ENCODE data around the gene RHOBTB1.

Gene RHOBTB1

GRCh38 chr10:60865198-60865783, 78.7 kb downstream of the RHOBTB1 start:
- no peak overlapping the region for H3K27ac ChIP-seq (ENCODE audit: low read depth, low read length)

GRCh38 chr10:60863796-60864195, 80.2 kb downstream of the RHOBTB1 start:
- H3K9ac ChIP-seq (ENCODE audit: low read length), result no peak overlapping the region
- H3K27me3 ChIP-seq (ENCODE audit: low read length), result no peaks in the 10 kb centered on the region
- no peaks in the 10 kb centered on the region for H3K79me2 ChIP-seq (ENCODE audit: insufficient read depth, low read length)
- no peak overlapping the region for H3K4me3 ChIP-seq (ENCODE audit: insufficient read depth, low read length, poor library complexity, severe bottlenecking)
- no peaks in the 10 kb centered on the region for H3K36me3 ChIP-seq (ENCODE audit: low read length)
- no peaks in the 10 kb centered on the region for H3F3A ChIP-seq (ENCODE audit: insufficient read depth)
- TF ChIP-seq EZH2phosphoT487 (conservative IDR thresholded peaks at IDR 0.05; ENCODE audit: low read length) (no peak), CTCF (IDR thresholded peaks at IDR 0.05; ENCODE audit: insufficient read depth, low read length, poor library complexity, severe bottlenecking) (no peak)
- no peaks in the 10 kb centered on the region for H3K9me3 ChIP-seq (ENCODE audit: insufficient read depth, low read length)
- H4K20me1 ChIP-seq (ENCODE audit: low read depth, low read length), result no peaks in the 10 kb centered on the region
- H3K9me2 ChIP-seq (replicated peaks; ENCODE audit: insufficient read depth, low read length), result no peaks in the 10 kb centered on the region
- no peak overlapping the region for H3K27ac ChIP-seq (ENCODE audit: low read depth, low read length)
- no peak overlapping the region for H3K4me2 ChIP-seq (ENCODE audit: low read depth, low read length, poor library complexity, severe bottlenecking)
- no peak overlapping the region for H2AFZ ChIP-seq (ENCODE audit: low read depth, low read length, severe bottlenecking)

More at GRCh38 chr10:60865198-60865783, 78.7 kb downstream of the RHOBTB1 start:
- no peaks in the 10 kb centered on the region for H3F3A ChIP-seq (ENCODE audit: insufficient read depth)
- H2AFZ ChIP-seq (ENCODE audit: low read depth, low read length, severe bottlenecking), result no peak overlapping the region
- no peak overlapping the region for H3K4me2 ChIP-seq (ENCODE audit: low read depth, low read length, poor library complexity, severe bottlenecking)
- no peaks in the 10 kb centered on the region for H4K20me1 ChIP-seq (ENCODE audit: low read depth, low read length)
- H3K9me3 ChIP-seq (ENCODE audit: insufficient read depth, low read length), result no peaks in the 10 kb centered on the region
- no peak for TF ChIP-seq EZH2phosphoT487 (conservative IDR thresholded peaks at IDR 0.05; ENCODE audit: low read length)
- no peak for TF ChIP-seq CTCF (IDR thresholded peaks at IDR 0.05; ENCODE audit: insufficient read depth, low read length, poor library complexity, severe bottlenecking)
- H3K79me2 ChIP-seq (ENCODE audit: insufficient read depth, low read length), result no peaks in the 10 kb centered on the region
- H3K9me2 ChIP-seq (replicated peaks; ENCODE audit: insufficient read depth, low read length), result no peaks in the 10 kb centered on the region
- 0 out of 2 replicates have a peak, but pooled peaks cover 3% of the 10 kb centered on the region for H3K27me3 ChIP-seq (ENCODE audit: low read length)
- no peak overlapping the region for H3K9ac ChIP-seq (ENCODE audit: low read length)
- no peaks in the 10 kb centered on the region for H3K36me3 ChIP-seq (ENCODE audit: low read length)
- no peak overlapping the region for H3K4me3 ChIP-seq (ENCODE audit: insufficient read depth, low read length, poor library complexity, severe bottlenecking)

- Histone ChIP-seq H3K79me2 (ENCODE audit: insufficient read depth, low read length) (no peaks in the 10 kb centered on the region), H3K9ac (ENCODE audit: low read length) (no peak overlapping the region), H3F3A (ENCODE audit: insufficient read depth) (no peaks in the 10 kb centered on the region), H3K9me3 (ENCODE audit: insufficient read depth, low read length) (no peaks in the 10 kb centered on the region), H4K20me1 (ENCODE audit: low read depth, low read length) (no peaks in the 10 kb centered on the region), H3K9me2 (replicated peaks; ENCODE audit: insufficient read depth, low read length) (no peaks in the 10 kb centered on the region), H2AFZ (ENCODE audit: low read depth, low read length, severe bottlenecking) (no peak overlapping the region), H3K27me3 (ENCODE audit: low read length) (no peaks in the 10 kb centered on the region), H3K36me3 (ENCODE audit: low read length) (no peaks in the 10 kb centered on the region), H3K4me3 (ENCODE audit: insufficient read depth, low read length, poor library complexity, severe bottlenecking) (no peak overlapping the region), H3K27ac (ENCODE audit: low read depth, low read length) (no peak overlapping the region), H3K4me2 (ENCODE audit: low read depth, low read length, poor library complexity, severe bottlenecking) (no peak overlapping the region)
- TF ChIP-seq CTCF (IDR thresholded peaks at IDR 0.05; ENCODE audit: insufficient read depth, low read length, poor library complexity, severe bottlenecking), result no peak
- no peak for TF ChIP-seq EZH2phosphoT487 (conservative IDR thresholded peaks at IDR 0.05; ENCODE audit: low read length)
These were observed 81.5 kb downstream of the RHOBTB1 start for GRCh38 chr10:60862517-60862916.

Data from SU-DHL-6 (cell line).